GM13976 (cell line): ENCODE results near the gene TNFRSF1B.

Experiments
- DNase-seq: peaks from one replicate; pipeline ENCODE4 v3.0.0; 2012; ENCODE audit warnings: low spot score
- CTCF ChIP-seq: IDR thresholded peaks from 2 replicates; pipeline ENCODE4 v1.5.1; 2012; ENCODE audit warnings: borderline replicate concordance, mild to moderate bottlenecking; ENCODE audit not compliant: insufficient read depth; ENCODE audit errors: extremely low read depth, missing control alignments, control extremely low read depth
- in situ Hi-C: fragments of 300-500 bp; cut with MboI; formaldehyde crosslinking; loops from one replicate; pipeline ENCODE4 v1.12.0; 2022; ENCODE audit warnings: low sequenced_read_pairs, mixed read lengths, inconsistent platforms; ENCODE audit not compliant: unreplicated experiment

TNFRSF1B gene

GRCh38 chr1:12176298-12177118 is 9.7 kb downstream of the TNFRSF1B start:
- in situ Hi-C loops, result no loop called here
- DNase-seq, result no peak
- TF ChIP-seq CTCF, result no peak

GRCh38 chr1:12177156-12177998 is 10.6 kb downstream of the TNFRSF1B start:
- no peak for TF ChIP-seq CTCF
- DNase-seq, result no peak
- in situ Hi-C loops, result no loop called here

- in situ Hi-C loops, result no loop called here
- TF ChIP-seq CTCF, result no peak
- DNase-seq, result no peak
Measured at GRCh38 chr1:12177999-12178441, 11.2 kb downstream of the TNFRSF1B start.

- TF ChIP-seq CTCF, result no peak
- no peak for DNase-seq
- in situ Hi-C loops, result no loop called here
Measured at GRCh38 chr1:12178511-12178910, 11.7 kb downstream of the TNFRSF1B start.

GRCh38 chr1:12179111-12179519 is 12.3 kb downstream of the TNFRSF1B start:
- no peak for DNase-seq
- in situ Hi-C loops, result no loop called here
- TF ChIP-seq CTCF, result no peak

GRCh38 chr1:12179676-12180075 is 12.9 kb downstream of the TNFRSF1B start:
- TF ChIP-seq CTCF, result no peak
- no peak for DNase-seq
- in situ Hi-C loops, result no loop called here
